GM19468 (cell line): ENCODE measurements around the gene KRTAP10-3.
"Not testable (repeated sequence)": the region's sequence is repeated elsewhere in the genome, so short reads cannot be mapped to it uniquely, and the experiment has no call there.

ENCODE experiments used
- ATAC-seq: cut with Tn5 transposase; IDR thresholded peaks from one replicate; pipeline ENCODE4 v1.9.1; 2021; ENCODE audit warnings: mild to moderate bottlenecking, moderate library complexity, moderate number of reproducible peaks; ENCODE audit not compliant: unreplicated experiment; ENCODE audit errors: extremely low read depth

The KRTAP10-3 gene

GRCh38 chr21:44590897-44591800 lies 32.6 kb upstream of the KRTAP10-3 start:
- ATAC-seq = not testable (repeated sequence)

GRCh38 chr21:44590311-44590721 lies 31.7 kb upstream of the KRTAP10-3 start:
- no peak for ATAC-seq

GRCh38 chr21:44589586-44590305 lies 31.2 kb upstream of the KRTAP10-3 start:
- no peak for ATAC-seq

- no peak for ATAC-seq
Observed at GRCh38 chr21:44589094-44589493, 30.5 kb upstream of the KRTAP10-3 start.

- no peak for ATAC-seq
Observed at GRCh38 chr21:44585892-44586291, 27.3 kb upstream of the KRTAP10-3 start.

- no peak for ATAC-seq
Observed at GRCh38 chr21:44583800-44584147, 25.2 kb upstream of the KRTAP10-3 start.

GRCh38 chr21:44583089-44583799 lies 24.6 kb upstream of the KRTAP10-3 start:
- ATAC-seq = no peak

GRCh38 chr21:44582055-44582454 lies 23.5 kb upstream of the KRTAP10-3 start:
- no peak for ATAC-seq

GRCh38 chr21:44581158-44581557 lies 22.6 kb upstream of the KRTAP10-3 start:
- no peak for ATAC-seq

- not testable (repeated sequence) for ATAC-seq
Observed at GRCh38 chr21:44580231-44580821, 21.7 kb upstream of the KRTAP10-3 start, which contains the start of gene KRTAP10-5. Gene KRTAP10-5, minus strand, starts transcription at chr21:44580604. Its CDS starts 26 bp downstream, at chr21:44580578.

- ATAC-seq = no peak
Observed at GRCh38 chr21:44579833-44580144, 21.2 kb upstream of the KRTAP10-3 start.

GRCh38 chr21:44579056-44579832 lies 20.6 kb upstream of the KRTAP10-3 start:
- no peak for ATAC-seq

GRCh38 chr21:44578371-44579055 lies 19.9 kb upstream of the KRTAP10-3 start:
- no peak for ATAC-seq

GRCh38 chr21:44576025-44576420 lies 17.4 kb upstream of the KRTAP10-3 start:
- no peak for ATAC-seq

- no peak for ATAC-seq
Observed at GRCh38 chr21:44575307-44576024, 16.9 kb upstream of the KRTAP10-3 start.

- no peak for ATAC-seq
Observed at GRCh38 chr21:44574457-44575306, 16.1 kb upstream of the KRTAP10-3 start.

GRCh38 chr21:44573630-44574456 lies 15.2 kb upstream of the KRTAP10-3 start, which contains the start of gene KRTAP10-4:
Gene KRTAP10-4, plus strand, starts transcription at chr21:44573729. Its CDS starts 30 bp downstream, at chr21:44573759.
- not testable (repeated sequence) for ATAC-seq
